OCI-LY1 (cell line): Measurements from ENCODE around the gene DNAJA3.

Experiments used
- H2AFZ ChIP-seq: fragments of 200-600 bp; sonication (generic), shearing (Covaris generic); 2 replicates; pipeline ENCODE4 v1.6.0; 2014; ENCODE audit warnings: antibody characterized with exemption, mild to moderate bottlenecking, low read length
- H3F3A ChIP-seq: fragments of 200-600 bp; sonication (generic), shearing (Covaris generic); 2 replicates; pipeline ENCODE4 v1.6.0; 2014; ENCODE audit warnings: mild to moderate bottlenecking, antibody characterized with exemption, low read length, moderate library complexity; ENCODE audit not compliant: insufficient read depth
- H3K27ac ChIP-seq: fragments of 200-600 bp; sonication (generic); 2 replicates; pipeline ENCODE4 v1.5.1; 2014; ENCODE audit warnings: low read length, mixed run types, mild to moderate bottlenecking, low read depth; ENCODE audit not compliant: poor library complexity, severe bottlenecking
- H3K27me3 ChIP-seq: fragments of 200-600 bp; sonication (generic); 2 replicates; pipeline ENCODE4 v1.6.0; 2014; ENCODE audit warnings: antibody characterized with exemption, mild to moderate bottlenecking, low read length, moderate library complexity; ENCODE audit not compliant: insufficient read depth
- H3K36me3 ChIP-seq: fragments of 200-600 bp; sonication (generic); 2 replicates; pipeline ENCODE4 v1.6.1; 2014; ENCODE audit warnings: mild to moderate bottlenecking, antibody characterized with exemption, low read length, moderate library complexity, mixed read lengths; ENCODE audit not compliant: insufficient read depth
- H3K4me1 ChIP-seq: fragments of 200-600 bp; sonication (generic); 2 replicates; pipeline ENCODE4 v1.5.1; 2014; ENCODE audit warnings: mild to moderate bottlenecking, low read length, moderate library complexity; ENCODE audit not compliant: insufficient read depth, severe bottlenecking
- H3K4me2 ChIP-seq: fragments of 200-600 bp; sonication (generic), shearing (Covaris generic); 2 replicates; pipeline ENCODE4 v1.6.1; 2014; ENCODE audit warnings: low read length
- H3K4me3 ChIP-seq: fragments of 200-600 bp; sonication (generic); 2 replicates; pipeline ENCODE4 v1.5.1; 2014; ENCODE audit warnings: low read length, low read depth, mild to moderate bottlenecking, mixed read lengths; ENCODE audit not compliant: poor library complexity, severe bottlenecking
- H3K79me2 ChIP-seq: fragments of 200-600 bp; shearing (Covaris generic); 2 replicates; pipeline ENCODE4 v1.6.1; 2016; ENCODE audit warnings: mixed run types, low read length, mixed read lengths; ENCODE audit not compliant: insufficient read depth
- H3K9ac ChIP-seq: fragments of 200-600 bp; sonication (generic), shearing (Covaris generic); 2 replicates; pipeline ENCODE4 v1.6.1; 2014; ENCODE audit warnings: mild to moderate bottlenecking, low read length, mixed read lengths
- H3K9me2 ChIP-seq: fragments of 200-600 bp; sonication (generic), shearing (Covaris generic); 2 replicates; pipeline ENCODE4 v1.6.1; 2014; ENCODE audit warnings: low read depth, mild to moderate bottlenecking, low read length, mixed read lengths
- H3K9me3 ChIP-seq: fragments of 200-600 bp; shearing (Covaris generic); 2 replicates; pipeline ENCODE4 v1.6.1; 2014; ENCODE audit warnings: low read length, mixed read lengths
- H4K20me1 ChIP-seq: fragments of 200-600 bp; sonication (generic), shearing (Covaris generic); 2 replicates; pipeline ENCODE4 v1.6.0; 2016; ENCODE audit warnings: mild to moderate bottlenecking, low read length; ENCODE audit not compliant: insufficient read depth
- CTCF ChIP-seq: fragments of 200-600 bp; sonication (generic), shearing (Covaris generic); IDR thresholded peaks from 2 replicates; pipeline ENCODE4 v1.5.1; 2017; ENCODE audit warnings: mild to moderate bottlenecking, antibody characterized with exemption, low read length, moderate library complexity, mixed read lengths
- EZH2 ChIP-seq: fragments of 200-600 bp; sonication (generic), shearing (Covaris generic); IDR thresholded peaks from 2 replicates; pipeline ENCODE4 v1.8.0; 2017; ENCODE audit warnings: borderline replicate concordance, mixed run types, mild to moderate bottlenecking, antibody characterized with exemption, low read length, moderate library complexity, mixed read lengths

DNAJA3 gene

GRCh38 chr16:4426722-4427372 lies 1.2 kb downstream of the DNAJA3 start:
- H2AFZ ChIP-seq: no peak overlapping the region
- H3K27ac ChIP-seq: peak overlapping the region; percentile 91

GRCh38 chr16:4428500-4428899 lies 2.8 kb downstream of the DNAJA3 start:
- no peak overlapping the region for H2AFZ ChIP-seq
- H3K9me2 ChIP-seq: no peaks in the 10 kb centered on the region
- no peaks in the 10 kb centered on the region for H3K9me3 ChIP-seq
- H3K79me2 ChIP-seq: peaks cover 28% of the 10 kb centered on the region
- H3K36me3 ChIP-seq: peaks cover 47% of the 10 kb centered on the region
- no peaks in the 10 kb centered on the region for H3F3A ChIP-seq
- H3K4me2 ChIP-seq: no peak overlapping the region
- no peak overlapping the region for H3K27ac ChIP-seq
- TF ChIP-seq CTCF: no peak
- no peak for TF ChIP-seq EZH2
- H3K4me1 ChIP-seq: peaks cover 19% of the 10 kb centered on the region
- no peaks in the 10 kb centered on the region for H3K27me3 ChIP-seq
- H3K4me3 ChIP-seq: no peak overlapping the region
- H3K9ac ChIP-seq: no peak overlapping the region
- H4K20me1 ChIP-seq: no peaks in the 10 kb centered on the region

More at GRCh38 chr16:4426722-4427372, 1.2 kb downstream of the DNAJA3 start:
- no peak for TF ChIP-seq CTCF
- TF ChIP-seq EZH2: no peak
- Histone ChIP-seq H4K20me1 (no peaks in the 10 kb centered on the region), H3K9me3 (no peaks in the 10 kb centered on the region), H3K4me3 (peak overlapping the region; percentile 82), H3K9me2 (no peaks in the 10 kb centered on the region), H3K9ac (peak overlapping the region; percentile 80), H3K79me2 (peaks cover 28% of the 10 kb centered on the region), H3K4me1 (peaks cover 19% of the 10 kb centered on the region), H3K27me3 (no peaks in the 10 kb centered on the region), H3K36me3 (peaks cover 32% of the 10 kb centered on the region), H3K4me2 (peak overlapping the region; percentile 90), H3F3A (no peaks in the 10 kb centered on the region)

GRCh38 chr16:4431023-4431422 lies 5.4 kb downstream of the DNAJA3 start:
- Histone ChIP-seq H3K9me3 (no peaks in the 10 kb centered on the region), H3K4me2 (no peak overlapping the region), H3K27me3 (no peaks in the 10 kb centered on the region), H3K79me2 (peaks cover 26% of the 10 kb centered on the region), H3K9me2 (no peaks in the 10 kb centered on the region), H3F3A (no peaks in the 10 kb centered on the region), H3K27ac (no peak overlapping the region), H2AFZ (no peak overlapping the region), H4K20me1 (no peaks in the 10 kb centered on the region), H3K36me3 (peaks cover 72% of the 10 kb centered on the region), H3K4me1 (peaks cover 13% of the 10 kb centered on the region), H3K9ac (no peak overlapping the region), H3K4me3 (no peak overlapping the region)
- TF ChIP-seq CTCF: no peak
- no peak for TF ChIP-seq EZH2
